Subcutaneous abdominal adipose tissue (tissue), 5 donors: ENCODE results near the gene ZNF783.

ENCODE experiments used
- H3K27ac ChIP-seq: one replicate; pipeline ENCODE4 v1.7.0; 2013; ENCODE audit warnings: low read depth, mild to moderate bottlenecking, inconsistent platforms, low read length, moderate library complexity
- H3K27me3 ChIP-seq, 5 donors: one replicate each; pipeline ENCODE4 v1.7.0; 2013; ENCODE audit warnings: low read length in 5 of 5, inconsistent platforms in 1 of 5; ENCODE audit not compliant: control insufficient read depth in 5 of 5, insufficient read depth in 4 of 5
- H3K36me3 ChIP-seq, 5 donors: one replicate each; pipeline ENCODE4 v1.7.0; 2013; ENCODE audit warnings: low read length in 5 of 5; ENCODE audit not compliant: control insufficient read depth in 5 of 5, insufficient read depth in 5 of 5
- H3K4me1 ChIP-seq, 5 donors: one replicate each; pipeline ENCODE4 v1.7.0; 2013; ENCODE audit warnings: low read length in 5 of 5, mild to moderate bottlenecking in 3 of 5, moderate library complexity in 1 of 5; ENCODE audit not compliant: control insufficient read depth in 5 of 5, insufficient read depth in 5 of 5
- H3K4me3 ChIP-seq, 5 donors: one replicate each; pipeline ENCODE4 v1.7.0; 2013; ENCODE audit warnings: low read length in 5 of 5, low read depth in 1 of 5
- H3K9ac ChIP-seq, 5 donors: one replicate each; pipeline ENCODE4 v1.7.0; 2013; ENCODE audit warnings: low read length in 5 of 5, mild to moderate bottlenecking in 4 of 5, moderate library complexity in 3 of 5
- H3K9me3 ChIP-seq, 5 donors: one replicate each; pipeline ENCODE4 v1.7.0; 2013; ENCODE audit warnings: low read length in 5 of 5; ENCODE audit not compliant: control insufficient read depth in 5 of 5
- donor health status: healthy.
- donor health status: healthy.
- donor health status: healthy.
- donor health status: healthy.
- donor health status: healthy.

The ZNF783 gene

GRCh38 chr7:149307775-149308501, 45.9 kb downstream of the ZNF783 start:
- Histone ChIP-seq H3K9me3 (no peaks in the 10 kb centered on the region), H3K27me3 (no peaks in the 10 kb centered on the region), H3K36me3 (no peaks in the 10 kb centered on the region), H3K4me1 (no peaks in the 10 kb centered on the region), H3K9ac (no peak overlapping the region), H3K4me3 (no peak overlapping the region), H3K27ac (no peak overlapping the region)

- no peak overlapping the region for H3K27ac ChIP-seq
- H3K9me3 ChIP-seq: no peaks in the 10 kb centered on the region
- H3K4me3 ChIP-seq: no peak overlapping the region
- H3K9ac ChIP-seq: no peak overlapping the region
- H3K36me3 ChIP-seq: no peaks in the 10 kb centered on the region
- no peaks in the 10 kb centered on the region for H3K4me1 ChIP-seq
- no peaks in the 10 kb centered on the region for H3K27me3 ChIP-seq
These were observed 48.3 kb downstream of the ZNF783 start for GRCh38 chr7:149310113-149310836.

- no peaks in the 10 kb centered on the region for H3K9me3 ChIP-seq
- H3K4me3 ChIP-seq: no peak overlapping the region
- H3K27ac ChIP-seq: no peak overlapping the region
- no peak overlapping the region for H3K9ac ChIP-seq
- H3K36me3 ChIP-seq: no peaks in the 10 kb centered on the region
- H3K4me1 ChIP-seq: no peaks in the 10 kb centered on the region
- no peaks in the 10 kb centered on the region for H3K27me3 ChIP-seq
These were observed 49.1 kb downstream of the ZNF783 start for GRCh38 chr7:149310990-149311573.

- H3K9me3 ChIP-seq: no peaks in the 10 kb centered on the region
- no peak overlapping the region for H3K27ac ChIP-seq
- no peaks in the 10 kb centered on the region for H3K36me3 ChIP-seq
- no peak overlapping the region for H3K9ac ChIP-seq
- no peak overlapping the region for H3K4me3 ChIP-seq
- H3K27me3 ChIP-seq: peaks cover 0 to 6% (median 0%) of the 10 kb centered on the region in 5 donors
- no peaks in the 10 kb centered on the region for H3K4me1 ChIP-seq
These were observed 52.0 kb downstream of the ZNF783 start for GRCh38 chr7:149313981-149314380.

- Histone ChIP-seq H3K36me3 (no peaks in the 10 kb centered on the region), H3K4me1 (no peaks in the 10 kb centered on the region), H3K4me3 (no peak overlapping the region), H3K9ac (no peak overlapping the region), H3K27ac (no peak overlapping the region), H3K27me3 (peaks cover 0 to 6% (median 2%) of the 10 kb centered on the region in 5 donors), H3K9me3 (no peaks in the 10 kb centered on the region)
These were observed 54.6 kb downstream of the ZNF783 start for GRCh38 chr7:149316606-149317005.

GRCh38 chr7:149317496-149317895, 55.5 kb downstream of the ZNF783 start:
- H3K4me3 ChIP-seq: no peak overlapping the region
- H3K36me3 ChIP-seq: no peaks in the 10 kb centered on the region
- H3K27me3 ChIP-seq: peaks cover 0 to 6% (median 2%) of the 10 kb centered on the region in 5 donors
- H3K4me1 ChIP-seq: peaks cover 0 to 5% (median 0%) of the 10 kb centered on the region in 5 donors
- H3K9me3 ChIP-seq: no peaks in the 10 kb centered on the region
- no peak overlapping the region for H3K9ac ChIP-seq
- no peak overlapping the region for H3K27ac ChIP-seq

- Histone ChIP-seq H3K36me3 (no peaks in the 10 kb centered on the region), H3K9me3 (no peaks in the 10 kb centered on the region), H3K9ac (no peak overlapping the region), H3K4me3 (no peak overlapping the region), H3K27ac (no peak overlapping the region), H3K4me1 (peaks cover 0 to 5% (median 0%) of the 10 kb centered on the region in 5 donors), H3K27me3 (peaks cover 0 to 6% (median 2%) of the 10 kb centered on the region in 5 donors)
These were observed 56.1 kb downstream of the ZNF783 start for GRCh38 chr7:149317986-149318672.

GRCh38 chr7:149319376-149319775, 57.4 kb downstream of the ZNF783 start:
- Histone ChIP-seq H3K27ac (no peak overlapping the region), H3K9me3 (no peaks in the 10 kb centered on the region), H3K4me3 (no peak overlapping the region), H3K27me3 (peaks cover 0 to 6% (median 2%) of the 10 kb centered on the region in 5 donors), H3K9ac (no peak overlapping the region), H3K36me3 (no peaks in the 10 kb centered on the region), H3K4me1 (peaks cover 0 to 5% (median 0%) of the 10 kb centered on the region in 5 donors)

- Histone ChIP-seq H3K27ac (no peak overlapping the region), H3K4me3 (no peak overlapping the region), H3K36me3 (no peaks in the 10 kb centered on the region), H3K4me1 (peaks cover 0 to 5% (median 0%) of the 10 kb centered on the region in 5 donors), H3K9ac (no peak overlapping the region), H3K27me3 (peaks cover 0 to 6% (median 2%) of the 10 kb centered on the region in 5 donors), H3K9me3 (no peaks in the 10 kb centered on the region)
These were observed 58.5 kb downstream of the ZNF783 start for GRCh38 chr7:149320313-149321124.
